PFSK-1 (cell line): ENCODE data around the gene LSAMP.

Source experiments
- FOXP2 ChIP-seq: optimal IDR thresholded peaks from 2 replicates; pipeline ENCODE3; 2011; ENCODE audit warnings: borderline replicate concordance, control low read depth, inconsistent platforms; ENCODE audit not compliant: insufficient read depth; ENCODE audit errors: extremely low read length, extremely low read depth
- POLR2AphosphoS5 ChIP-seq: IDR thresholded peaks from 2 replicates; pipeline ENCODE4 v1.6.1; 2012; ENCODE audit warnings: low read depth, mild to moderate bottlenecking, control low read depth, low read length, moderate library complexity
- REST ChIP-seq, 2 experiments: IDR thresholded peaks; 2 replicates each; pipeline versions ENCODE4 v1.6.1 to v1.8.0; 2011 to 2012; ENCODE audit warnings: low read depth in 2 of 2, low read length in 2 of 2, control low read depth in 1 of 2, inconsistent platforms in 1 of 2, mild to moderate bottlenecking in 1 of 2, moderate library complexity in 1 of 2; ENCODE audit not compliant: insufficient read depth in 1 of 2
- SIN3A ChIP-seq: IDR thresholded peaks from 2 replicates; pipeline ENCODE4 v1.6.1; 2012; ENCODE audit warnings: mild to moderate bottlenecking, low read length, moderate library complexity, borderline replicate concordance; ENCODE audit not compliant: insufficient read depth
- TAF1 ChIP-seq: IDR thresholded peaks from 2 replicates; pipeline ENCODE4 v1.6.1; 2012; ENCODE audit warnings: low read length, control low read depth, borderline replicate concordance; ENCODE audit not compliant: insufficient read depth

Gene LSAMP

DNA sequence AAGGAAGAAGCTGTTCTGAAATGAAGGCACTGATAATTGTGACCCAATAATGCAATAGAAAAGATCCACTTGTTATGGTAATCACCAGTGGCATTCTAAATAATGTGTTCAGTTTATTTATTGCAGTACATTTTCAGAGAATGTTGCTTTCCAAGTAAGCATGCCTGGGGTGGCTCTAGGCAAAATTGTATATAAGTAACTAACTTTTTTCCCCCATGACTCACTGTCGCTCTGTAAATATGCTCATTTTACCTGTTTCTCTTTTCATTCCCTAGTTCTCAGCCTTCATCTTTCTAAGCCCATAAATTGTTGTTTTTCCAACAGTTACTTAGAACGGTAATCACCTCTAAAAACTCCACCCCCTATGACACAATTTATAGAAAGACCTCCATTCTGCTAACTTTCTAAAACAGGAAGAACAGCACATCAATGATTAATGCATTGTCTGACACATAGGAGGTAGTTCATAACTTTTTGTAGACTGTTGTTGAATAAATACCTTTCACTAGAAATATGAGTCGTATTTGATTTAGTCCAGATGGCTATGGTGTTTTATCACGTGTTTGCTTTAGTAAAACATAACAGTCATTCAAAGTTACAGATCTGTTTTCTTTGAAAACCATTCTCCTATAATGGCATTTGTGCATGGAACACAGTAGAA is 143.1 kb downstream of the LSAMP start:
- no peak for TF ChIP-seq SIN3A
- no peak for TF ChIP-seq TAF1
- TF ChIP-seq POLR2AphosphoS5: no peak
- no peak for TF ChIP-seq REST (IDR thresholded peaks at IDR 0.05; ENCODE audit: insufficient read depth in 1 of 2, low read depth in 2 of 2, low read length in 2 of 2)
- TF ChIP-seq FOXP2: no peak

GRCh38 chr3:116301422-116301821 is 143.9 kb downstream of the LSAMP start:
- TF ChIP-seq TAF1 (no peak), REST (IDR thresholded peaks at IDR 0.05; ENCODE audit: insufficient read depth in 1 of 2, low read depth in 2 of 2, low read length in 2 of 2) (no peak), POLR2AphosphoS5 (no peak), SIN3A (no peak), FOXP2 (no peak)

GRCh38 chr3:116300226-116300625 is 145.1 kb downstream of the LSAMP start:
- TF ChIP-seq TAF1 (no peak), REST (IDR thresholded peaks at IDR 0.05; ENCODE audit: insufficient read depth in 1 of 2, low read depth in 2 of 2, low read length in 2 of 2) (no peak), SIN3A (no peak), FOXP2 (no peak)

GRCh38 chr3:116299646-116300081 is 145.6 kb downstream of the LSAMP start:
- TF ChIP-seq REST (IDR thresholded peaks at IDR 0.05; ENCODE audit: insufficient read depth in 1 of 2, low read depth in 2 of 2, low read length in 2 of 2): no peak
- TF ChIP-seq POLR2AphosphoS5: no peak
- no peak for TF ChIP-seq SIN3A
- no peak for TF ChIP-seq TAF1
- no peak for TF ChIP-seq FOXP2

DNA sequence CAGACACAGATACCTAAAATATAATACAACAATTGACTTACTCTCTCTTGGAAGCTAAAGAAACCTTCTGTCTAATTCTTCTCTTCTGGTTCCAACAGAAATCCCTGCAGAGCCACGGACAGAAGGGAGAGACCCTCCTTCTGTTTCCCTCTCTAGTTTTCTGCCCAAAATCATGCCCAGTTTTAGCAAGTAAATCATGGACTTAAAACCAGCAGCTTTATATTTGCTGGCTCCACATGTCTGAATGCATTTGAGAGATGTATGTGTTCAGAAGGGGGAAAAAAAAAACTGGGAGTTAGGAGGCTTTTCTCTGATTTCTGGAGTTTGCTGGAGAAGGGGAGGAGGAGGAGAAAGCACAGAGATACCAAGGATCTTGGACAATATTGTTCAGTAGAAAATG is 147.1 kb downstream of the LSAMP start:
- TF ChIP-seq SIN3A: no peak
- no peak for TF ChIP-seq REST (IDR thresholded peaks at IDR 0.05; ENCODE audit: insufficient read depth in 1 of 2, low read depth in 2 of 2, low read length in 2 of 2)
- no peak for TF ChIP-seq TAF1
- no peak for TF ChIP-seq FOXP2
- no peak for TF ChIP-seq POLR2AphosphoS5
